IMR-90 (cell line): Measurements from ENCODE around the gene ANTXRL. TPM values are rescaled to one million over a fixed set of nuclear protein-coding genes. Genes with fewer than 3 reads are reported as not detected.

Experiments
- ATAC-seq: fragments of 200-7000 bp; cut with Tn5 transposase; 2 replicates; pipeline ENCODE4 v1.9.1; 2020; ENCODE audit warnings: low read depth, mild to moderate bottlenecking, moderate library complexity
- BruUV-seq: library from RNA; stranded (reverse); fragments of 400-500 nt; replicated peaks from 2 replicates; lab custom pipeline; 2021; lab: Mats Ljungman, UMichigan
- CTCF ChIA-PET: fragments of 300-600 bp; formaldehyde crosslinking; extraction: SDS; loops from one replicate; lab custom pipeline; 2021; ENCODE audit warnings: antibody characterized with exemption; lab: Yijun Ruan, JAX
- POLR2A ChIA-PET: fragments of 300-600 bp; sonication (Branson Sonifier 250); formaldehyde crosslinking; loops from one replicate; lab custom pipeline; 2022; ENCODE audit warnings: antibody characterized with exemption; ENCODE audit not compliant: unreplicated experiment; lab: Charles Lee
- DNase-seq: peaks from one replicate; pipeline ENCODE4 v3.0.0; 2013
- H2AFZ ChIP-seq: replicated peaks from 2 replicates; pipeline ENCODE3; 2013; ENCODE audit warnings: low read length, mild to moderate bottlenecking; ENCODE audit not compliant: poor library complexity
- H2AK5ac ChIP-seq: 2 replicates; pipeline ENCODE4 v1.6.1; 2013; ENCODE audit warnings: low read depth, low read length, inconsistent platforms
- H2AK9ac ChIP-seq: replicated peaks from 2 replicates; pipeline ENCODE3; 2013; ENCODE audit warnings: mild to moderate bottlenecking, low read depth, low read length, moderate library complexity; ENCODE audit not compliant: poor library complexity
- H2BK120ac ChIP-seq: 2 replicates; pipeline ENCODE4 v1.6.1; 2013; ENCODE audit warnings: low read depth, low read length, inconsistent platforms
- H2BK15ac ChIP-seq: 3 replicates; pipeline ENCODE4 v1.6.1; 2013; ENCODE audit warnings: low read depth, low read length, inconsistent platforms
- H2BK20ac ChIP-seq: 2 replicates; pipeline ENCODE4 v1.6.1; 2013; ENCODE audit warnings: low read depth, mild to moderate bottlenecking, inconsistent platforms, low read length, moderate library complexity
- H2BK5ac ChIP-seq: 2 replicates; pipeline ENCODE4 v1.6.1; 2013; ENCODE audit warnings: mild to moderate bottlenecking, low read depth, low read length, inconsistent platforms; ENCODE audit not compliant: poor library complexity, severe bottlenecking
- H3K14ac ChIP-seq: replicated peaks from 2 replicates; pipeline ENCODE4 v1.6.1; 2013; ENCODE audit warnings: low read depth, low read length, inconsistent platforms
- H3K18ac ChIP-seq: 2 replicates; pipeline ENCODE4 v1.6.1; 2013; ENCODE audit warnings: low read depth, low read length, control low read depth
- H3K23ac ChIP-seq: 2 replicates; pipeline ENCODE4 v1.6.1; 2013; ENCODE audit warnings: low read depth, low read length, inconsistent platforms
- H3K27ac ChIP-seq: 2 replicates; pipeline ENCODE4 v1.5.1; 2013; ENCODE audit warnings: mild to moderate bottlenecking, control low read depth, low read length; ENCODE audit not compliant: insufficient read depth
- H3K27me3 ChIP-seq: 2 replicates; pipeline ENCODE4 v1.6.1; 2013; ENCODE audit warnings: low read length; ENCODE audit not compliant: control insufficient read depth, insufficient read depth
- H3K36me3 ChIP-seq: 2 replicates; pipeline ENCODE4 v1.6.1; 2013; ENCODE audit warnings: low read length, mixed read lengths; ENCODE audit not compliant: control insufficient read depth, insufficient read depth
- H3K4ac ChIP-seq: 2 replicates; pipeline ENCODE4 v1.6.1; 2013; ENCODE audit warnings: low read depth, low read length, inconsistent platforms
- H3K4me1 ChIP-seq: 2 replicates; pipeline ENCODE4 v1.6.1; 2013; ENCODE audit warnings: low read length, mixed read lengths; ENCODE audit not compliant: control insufficient read depth, insufficient read depth
- H3K4me2 ChIP-seq: 2 replicates; pipeline ENCODE4 v1.6.1; 2013; ENCODE audit warnings: low read depth, mild to moderate bottlenecking, control low read depth, low read length, moderate library complexity
- H3K4me3 ChIP-seq: 2 replicates; pipeline ENCODE4 v1.5.1; 2013; ENCODE audit warnings: low read depth, mild to moderate bottlenecking, control low read depth, low read length, moderate library complexity; ENCODE audit not compliant: insufficient read depth
- H3K56ac ChIP-seq: 2 replicates; pipeline ENCODE4 v1.6.1; 2013; ENCODE audit warnings: low read length, inconsistent platforms; ENCODE audit not compliant: insufficient read depth; ENCODE audit errors: extremely low read depth
- H3K79me1 ChIP-seq, 2 experiments: 2 replicates each; pipeline ENCODE4 v1.6.1; 2013; ENCODE audit warnings: low read length in 2 of 2, inconsistent platforms in 1 of 2, low read depth in 1 of 2
- H3K9ac ChIP-seq: 2 replicates; pipeline ENCODE4 v1.6.1; 2013; ENCODE audit warnings: low read depth, low read length, control low read depth
- H3K9me1 ChIP-seq: 2 replicates; pipeline ENCODE4 v1.6.1; 2013; ENCODE audit warnings: low read length, inconsistent platforms; ENCODE audit not compliant: insufficient read depth
- H3K9me3 ChIP-seq: 2 replicates; pipeline ENCODE4 v1.6.1; 2013; ENCODE audit warnings: low read length; ENCODE audit not compliant: control insufficient read depth, insufficient read depth
- H4K20me1 ChIP-seq: 2 replicates; pipeline ENCODE4 v1.6.1; 2013; ENCODE audit warnings: low read length, inconsistent platforms; ENCODE audit not compliant: insufficient read depth
- H4K5ac ChIP-seq: 2 replicates; pipeline ENCODE4 v1.6.1; 2013; ENCODE audit warnings: mild to moderate bottlenecking, low read depth, low read length, control low read depth
- H4K8ac ChIP-seq, 2 experiments: 2 replicates each; pipeline ENCODE4 v1.6.1; 2013; ENCODE audit warnings: low read depth in 2 of 2, low read length in 2 of 2, control low read depth in 1 of 2, inconsistent platforms in 1 of 2
- H4K91ac ChIP-seq: 2 replicates; pipeline ENCODE4 v1.6.1; 2013; ENCODE audit warnings: low read depth, low read length, inconsistent platforms; ENCODE audit not compliant: insufficient read depth
- CHD1 ChIP-seq: IDR thresholded peaks from 2 replicates; pipeline ENCODE4 v1.6.1; 2012; ENCODE audit warnings: low read depth, low read length, improper control_type of control experiment
- MAZ ChIP-seq: IDR thresholded peaks from 2 replicates; pipeline ENCODE4 v1.6.1; 2012; ENCODE audit warnings: low read depth, mild to moderate bottlenecking, low read length, improper control_type of control experiment, moderate library complexity, borderline replicate concordance
- NFE2L2 ChIP-seq: fragments of 150-350 bp; IDR thresholded peaks from 2 replicates; pipeline ENCODE4 v1.6.1; 2016; ENCODE audit warnings: low read depth, mild to moderate bottlenecking, low read length
- POLR2A ChIP-seq: IDR thresholded peaks from 2 replicates; pipeline ENCODE4 v1.6.1; 2012; ENCODE audit warnings: mild to moderate bottlenecking, low read depth, low read length
- RAD21 ChIP-seq: IDR thresholded peaks from 2 replicates; pipeline ENCODE4 v1.6.1; 2012; ENCODE audit warnings: low read length, improper control_type of control experiment
- RCOR1 ChIP-seq: IDR thresholded peaks from 2 replicates; pipeline ENCODE4 v1.6.1; 2012; ENCODE audit warnings: mild to moderate bottlenecking, low read length, improper control_type of control experiment; ENCODE audit not compliant: insufficient replicate concordance
- WGBS, 2 experiments: methylation state at CpG; one replicate each; pipeline versions ENCODE4 v1.1.5 to v1.1.7; 2013; ENCODE audit warnings: missing lambda C conversion rate in 2 of 2; ENCODE audit not compliant: insufficient read length in 1 of 2; ENCODE audit errors: extremely low coverage in 2 of 2; 5-methylcytosine and 5-hydroxymethylcytosine counted together
- dilution Hi-C: fragments of 300-500 bp; cut with HindIII; formaldehyde crosslinking; loops from one replicate; pipeline ENCODE4 v1.14.3; 2018; ENCODE audit warnings: low sequenced_read_pairs; ENCODE audit not compliant: unreplicated experiment
- in situ Hi-C: fragments of 300-500 bp; cut with MboI; formaldehyde crosslinking; loops from 3 replicates; pipeline ENCODE4 v1.14.3; 2019; ENCODE audit warnings: low sequenced_read_pairs, inconsistent platforms, mixed read lengths
- intact Hi-C: fragments of 100-400 bp; cut with micrococcal nuclease; formaldehyde crosslinking; loops from 2 replicates; pipeline ENCODE4 v1.10.0; 2022
- polyA plus RNA-seq, 3 experiments: library from polyadenylated mRNA; depleted of rRNA; stranded (reverse); fragments of >200 nt; gene quantifications; 2 replicates each; pipeline ENCODE4 v1.2.3, GENCODE V29; 2012; ENCODE audit warnings: low replicate concordance in 1 of 3
- total RNA-seq: library from RNA; depleted of rRNA; stranded (reverse); fragments of >200 nt; gene quantifications from 2 replicates; pipeline ENCODE4 v1.2.3, GENCODE V29; 2012

The ANTXRL gene
- total and polyA plus RNA-seq, 2 of the 4 experiments (the other 2 are of a cell fraction): not detected

DNA sequence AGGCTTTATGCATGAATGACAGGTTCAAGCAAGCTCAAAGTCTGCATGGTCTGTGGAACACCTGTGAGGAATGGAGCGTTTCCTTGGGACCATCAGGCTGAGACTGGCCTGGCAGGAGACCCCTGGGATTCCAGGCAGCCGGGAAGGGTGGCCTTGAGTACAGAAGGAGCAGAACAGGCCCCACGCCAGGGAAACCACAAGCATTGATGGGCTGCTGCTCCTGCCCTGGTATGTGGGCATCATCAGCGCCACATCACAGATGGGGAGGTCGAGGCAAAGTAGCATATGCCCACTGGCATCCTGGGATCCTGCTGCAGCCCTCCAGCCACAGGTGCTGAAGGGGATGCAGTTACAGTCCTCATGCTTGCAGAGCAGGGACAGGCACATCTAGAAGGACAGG lies 40.9 kb downstream of the ANTXRL start:
- WGBS, 2 experiments: 72% methylated on average over 4 of the region's 5 CpGs; no CpG with 5 or more reads in 1 of the 2 experiments
- Histone ChIP-seq H2BK5ac (no peak overlapping the region), H2AFZ (no peak overlapping the region), H4K91ac (no peak overlapping the region), H3K4me1 (peaks cover 5% of the 10 kb centered on the region; the same call in 1 of the 2 replicates), H2BK20ac (no peak overlapping the region), H3K23ac (no peak overlapping the region), H2AK9ac (no peak overlapping the region), H2AK5ac (no peak overlapping the region), H2BK120ac (no peak overlapping the region), H3K79me1 (no peaks in the 10 kb centered on the region), H3K36me3 (no peaks in the 10 kb centered on the region), H3K56ac (no peak overlapping the region), H3K9me3 (no peaks in the 10 kb centered on the region), H2BK15ac (no peak overlapping the region), H3K27me3 (peaks cover 13% of the 10 kb centered on the region; the same call in 1 of the 2 replicates), H3K27ac (no peak overlapping the region), H3K9me1 (peaks cover 5% of the 10 kb centered on the region; the same call in 1 of the 2 replicates), H3K4ac (no peak overlapping the region), H3K4me2 (no peak overlapping the region), H3K18ac (no peak overlapping the region), H4K8ac (no peak overlapping the region), H3K4me3 (no peak overlapping the region), H4K5ac (no peak overlapping the region), H4K20me1 (no peaks in the 10 kb centered on the region), H3K9ac (no peak overlapping the region), H3K14ac (no peak overlapping the region)
- in situ Hi-C loops: no loop called here
- no peak for DNase-seq
- CTCF ChIA-PET: interaction anchor here (0.6 kb wide), 1 partner anchor 244 kb away, joined by 3 read pairs; no protein-coding TSS in a partner anchor
- TF ChIP-seq MAZ: no peak
- TF ChIP-seq POLR2A: no peak
- TF ChIP-seq CHD1: no peak
- no peak for TF ChIP-seq RCOR1
- TF ChIP-seq RAD21: no peak
- TF ChIP-seq NFE2L2: no peak
- dilution Hi-C loops: no loop called here
- intact Hi-C loops: no loop called here
- ATAC-seq: no peak
- BruUV-seq: no TSS peak
- POLR2A ChIA-PET: no interaction called here
